Stimulated activated CD8-positive, alpha-beta memory T cell treated with anti-CD3 and anti-CD28 coated beads, Interleukin-4, amount 100 ng/mL, for 48 hours (primary cell): ENCODE results near the gene SETDB1.

Experiments
- DNase-seq: peaks from one replicate; pipeline ENCODE4 v3.0.0-alpha.2; 2020

SETDB1 gene

GRCh38 chr1:151006327-151007052, 80.3 kb downstream of the SETDB1 start, which contains the start of gene MINDY1:
TSS of gene MINDY1 (minus strand) at chr1:151006902. CDS start at chr1:151002617, 4,285 bp downstream.
- DNase-seq, result peak; percentile 56

GRCh38 chr1:151007853-151008243, 81.7 kb downstream of the SETDB1 start:
- DNase-seq, result no peak

GRCh38 chr1:151008244-151009205, 82.4 kb downstream of the SETDB1 start, which contains the start of gene PRUNE1:
TSS of gene PRUNE1 (plus strand) at chr1:151008449. CDS start at chr1:151008633, 184 bp downstream.
- peak; percentile 98 for DNase-seq

- no peak for DNase-seq
These were observed 83.0 kb downstream of the SETDB1 start for GRCh38 chr1:151009206-151009587.

GRCh38 chr1:151009674-151010345, 83.6 kb downstream of the SETDB1 start:
- no peak for DNase-seq

GRCh38 chr1:151010346-151010726, 84.2 kb downstream of the SETDB1 start:
- no peak for DNase-seq

- DNase-seq, result no peak
These were observed 85.1 kb downstream of the SETDB1 start for GRCh38 chr1:151011154-151011850.

- no peak for DNase-seq
These were observed 86.7 kb downstream of the SETDB1 start for GRCh38 chr1:151012684-151013471.

GRCh38 chr1:151013518-151013917, 87.4 kb downstream of the SETDB1 start:
- DNase-seq, result no peak
